ENCODE measurements around the gene CRAT.

Gene CRAT

GRCh38 chr9:129058965-129059795 is 51.4 kb downstream of the CRAT start:
- no peak for DNase-seq

DNA sequence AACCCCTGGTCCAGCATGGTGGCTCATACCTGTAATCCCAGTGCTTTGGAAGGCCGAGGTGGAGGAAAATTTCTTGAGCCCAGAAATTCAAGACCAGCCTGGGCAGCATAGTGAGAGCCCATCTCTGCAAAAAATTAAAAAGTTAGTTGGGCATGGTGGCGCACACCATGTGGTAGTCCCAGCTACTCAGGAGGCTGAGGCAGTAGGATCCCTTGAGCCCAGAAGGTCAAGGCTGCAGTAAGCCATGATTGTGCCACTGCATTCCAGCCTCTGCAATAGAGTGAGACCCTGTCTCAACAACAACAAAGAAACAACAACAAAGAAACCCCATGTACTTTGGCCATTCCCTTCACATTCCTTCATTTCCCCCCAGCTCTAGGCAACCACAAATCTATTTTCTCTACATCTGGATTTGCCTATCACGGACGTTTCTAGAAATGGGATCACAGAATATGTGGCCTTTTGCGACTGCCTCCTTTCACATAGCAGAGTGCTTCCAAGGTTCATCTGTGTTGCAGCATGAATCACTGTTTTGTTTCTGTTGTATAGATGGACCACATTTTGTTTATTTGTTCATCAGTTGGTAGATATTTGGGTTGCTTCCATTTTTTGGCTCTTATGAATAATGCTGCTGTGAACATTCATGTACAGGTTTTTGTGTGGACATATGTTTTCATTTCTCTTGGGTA is 56.3 kb downstream of the CRAT start:
- no peak for DNase-seq

- no peak for DNase-seq
Observed at GRCh38 chr9:129053020-129053419, 57.6 kb downstream of the CRAT start.

DNA sequence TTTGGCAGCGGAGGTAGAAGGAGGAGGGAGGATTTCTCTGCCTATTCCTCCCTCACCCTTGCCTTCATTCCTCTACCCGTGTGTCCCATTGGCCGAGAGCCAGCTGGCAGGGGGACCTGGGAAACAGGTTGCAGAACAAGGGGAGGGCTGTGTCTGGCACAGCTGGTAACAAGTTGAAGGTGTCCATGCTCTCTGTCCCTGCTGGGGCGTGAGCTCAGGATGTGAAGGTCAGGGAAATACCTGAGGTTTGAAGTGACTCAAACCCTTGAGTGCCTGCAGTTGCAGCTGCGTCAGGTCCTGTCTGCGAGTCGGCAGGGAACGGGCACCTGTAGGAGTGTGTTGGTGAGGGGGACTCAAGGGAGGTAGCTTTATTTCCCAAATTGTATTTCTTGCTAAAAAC is 58.0 kb downstream of the CRAT start:
- DNase-seq: no peak

Data from CD4-positive, alpha-beta T cell treated with Interleukin-21 for 1 hour (primary cell).